GM18909 (cell line): ENCODE data around the gene ZNF808.
"Not testable (repeated sequence)": the region's sequence is repeated elsewhere in the genome, so short reads cannot be mapped to it uniquely, and the experiment has no call there.

Source experiments
- ATAC-seq: cut with Tn5 transposase; IDR thresholded peaks from one replicate; pipeline ENCODE4 v1.9.1; 2021; ENCODE audit warnings: mild to moderate bottlenecking; ENCODE audit not compliant: unreplicated experiment, poor library complexity

The ZNF808 gene

GRCh38 chr19:52585604-52586003, 58.1 kb downstream of the ZNF808 start:
- no peak for ATAC-seq

GRCh38 chr19:52590728-52591127, 63.3 kb downstream of the ZNF808 start:
- no peak for ATAC-seq

- no peak for ATAC-seq
Measured at GRCh38 chr19:52592301-52592700, 64.8 kb downstream of the ZNF808 start.

GRCh38 chr19:52593441-52593840, 66.0 kb downstream of the ZNF808 start:
- ATAC-seq: not testable (repeated sequence)

- no peak for ATAC-seq
Measured at GRCh38 chr19:52599241-52599640, 71.8 kb downstream of the ZNF808 start.

- peak; percentile 29 for ATAC-seq
Measured at GRCh38 chr19:52600639-52601024, 73.2 kb downstream of the ZNF808 start.

- ATAC-seq: peak; percentile 90
Measured at GRCh38 chr19:52601025-52601973, 73.8 kb downstream of the ZNF808 start.

- ATAC-seq: not testable (repeated sequence)
Measured at GRCh38 chr19:52601974-52602366, 74.5 kb downstream of the ZNF808 start.

GRCh38 chr19:52602941-52603340, 75.5 kb downstream of the ZNF808 start:
- no peak for ATAC-seq

- ATAC-seq: no peak
Measured at GRCh38 chr19:52603558-52604207, 76.2 kb downstream of the ZNF808 start.
